ENCODE results near the gene FHOD3. TPM values are rescaled to one million over a fixed set of nuclear protein-coding genes. Genes with fewer than 3 reads are reported as not detected.

The FHOD3 gene
- total RNA-seq, 1 donor, result 3.0 TPM

DNA sequence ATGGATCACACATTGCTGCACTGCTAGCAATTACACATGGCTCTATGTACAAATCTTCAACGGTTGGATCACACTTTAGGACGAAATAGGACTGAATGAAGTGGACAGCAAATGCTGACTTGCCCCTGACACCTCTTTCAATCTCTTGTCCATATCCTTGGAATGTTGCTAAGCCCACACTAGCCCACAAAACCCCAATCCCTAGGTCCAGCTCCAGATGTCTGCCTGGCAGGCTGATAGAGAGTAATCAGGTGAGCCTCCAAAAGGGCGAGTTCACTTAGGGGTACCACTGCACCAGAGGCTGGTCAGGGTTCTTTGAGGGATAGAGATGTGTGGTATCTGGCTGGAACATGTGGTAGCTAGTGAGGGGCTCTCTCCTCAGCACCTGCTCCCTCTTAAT is 18.5 kb upstream of the FHOD3 start:
- TF ChIP-seq, protein P1, sequence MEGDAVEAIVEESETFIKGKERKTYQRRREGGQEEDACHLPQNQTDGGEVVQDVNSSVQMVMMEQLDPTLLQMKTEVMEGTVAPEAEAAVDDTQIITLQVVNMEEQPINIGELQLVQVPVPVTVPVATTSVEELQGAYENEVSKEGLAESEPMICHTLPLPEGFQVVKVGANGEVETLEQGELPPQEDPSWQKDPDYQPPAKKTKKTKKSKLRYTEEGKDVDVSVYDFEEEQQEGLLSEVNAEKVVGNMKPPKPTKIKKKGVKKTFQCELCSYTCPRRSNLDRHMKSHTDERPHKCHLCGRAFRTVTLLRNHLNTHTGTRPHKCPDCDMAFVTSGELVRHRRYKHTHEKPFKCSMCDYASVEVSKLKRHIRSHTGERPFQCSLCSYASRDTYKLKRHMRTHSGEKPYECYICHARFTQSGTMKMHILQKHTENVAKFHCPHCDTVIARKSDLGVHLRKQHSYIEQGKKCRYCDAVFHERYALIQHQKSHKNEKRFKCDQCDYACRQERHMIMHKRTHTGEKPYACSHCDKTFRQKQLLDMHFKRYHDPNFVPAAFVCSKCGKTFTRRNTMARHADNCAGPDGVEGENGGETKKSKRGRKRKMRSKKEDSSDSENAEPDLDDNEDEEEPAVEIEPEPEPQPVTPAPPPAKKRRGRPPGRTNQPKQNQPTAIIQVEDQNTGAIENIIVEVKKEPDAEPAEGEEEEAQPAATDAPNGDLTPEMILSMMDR (IDR thresholded peaks at IDR 0.05; ENCODE audit: insufficient read depth, low read length), result no peak
- H3K4me3 ChIP-seq (ENCODE audit: low read depth, low read length), result no peak overlapping the region
- no peak for DNase-seq (ENCODE audit: low read depth)

- TF ChIP-seq, protein P1 (IDR thresholded peaks at IDR 0.05; ENCODE audit: insufficient read depth, low read length), result no peak
- H3K4me3 ChIP-seq (ENCODE audit: low read depth, low read length), result no peak overlapping the region
- no peak for DNase-seq (ENCODE audit: low read depth)
Observed at GRCh38 chr18:36281936-36282335, 15.6 kb upstream of the FHOD3 start.

DNA sequence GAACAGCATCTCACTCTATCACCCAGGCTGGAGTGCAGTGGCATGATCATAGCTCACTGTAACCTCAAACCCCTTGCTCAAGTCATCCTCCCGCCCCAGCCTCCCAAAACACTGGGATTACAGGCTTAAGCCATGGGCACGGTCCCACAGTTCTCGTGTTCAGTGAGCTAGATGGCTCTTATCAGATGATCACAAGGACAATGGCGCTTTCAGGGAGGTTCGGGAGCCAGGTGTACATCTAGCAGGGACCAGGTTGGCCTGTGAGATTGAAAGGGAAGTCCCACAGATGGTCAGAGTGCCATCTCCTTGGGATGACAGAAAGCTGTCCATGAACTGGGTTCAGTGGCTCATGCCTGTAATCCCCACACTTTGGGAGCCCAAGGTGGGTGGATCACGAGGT is 14.1 kb upstream of the FHOD3 start:
- DNase-seq (ENCODE audit: low read depth), result no peak
- TF ChIP-seq, protein P1 (IDR thresholded peaks at IDR 0.05; ENCODE audit: insufficient read depth, low read length), result no peak
- no peak overlapping the region for H3K4me3 ChIP-seq (ENCODE audit: low read depth, low read length)

GRCh38 chr18:36284268-36284667 is 13.2 kb upstream of the FHOD3 start:
- TF ChIP-seq, protein P1 (IDR thresholded peaks at IDR 0.05; ENCODE audit: insufficient read depth, low read length), result no peak
- H3K4me3 ChIP-seq (ENCODE audit: low read depth, low read length), result no peak overlapping the region
- DNase-seq (ENCODE audit: low read depth), result no peak

DNA sequence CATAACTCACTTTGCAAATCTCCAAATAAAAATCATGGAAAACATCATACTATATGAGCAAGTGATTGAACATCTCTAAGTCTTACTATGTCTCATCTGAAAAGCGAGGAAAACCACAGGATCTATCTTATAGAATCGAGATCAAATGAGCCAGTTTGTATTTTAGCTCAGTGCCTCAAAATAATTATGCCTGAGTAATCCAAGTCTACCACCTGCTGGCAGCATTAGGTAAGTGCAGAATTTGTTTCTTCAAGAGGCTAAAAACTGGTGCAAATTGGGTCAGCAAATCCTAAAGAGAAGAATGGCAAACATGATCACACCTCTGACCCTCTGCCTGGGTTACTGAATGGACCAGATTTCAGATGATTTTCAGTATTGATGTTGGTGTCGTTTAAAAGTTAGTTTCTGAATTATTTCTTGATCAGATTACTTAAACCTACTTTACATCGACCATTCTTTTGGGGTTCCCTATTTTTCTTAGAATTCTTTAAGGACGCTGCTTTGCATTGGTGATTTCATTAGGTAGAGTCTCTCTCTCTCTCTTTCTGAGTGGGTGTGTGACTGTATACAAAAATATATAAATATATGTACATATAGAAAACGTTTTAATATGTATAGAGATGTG is 12.7 kb upstream of the FHOD3 start:
- peak; percentile 84 for DNase-seq (ENCODE audit: low read depth)
- no peak overlapping the region for H3K4me3 ChIP-seq (ENCODE audit: low read depth, low read length)
- TF ChIP-seq, protein P1 (IDR thresholded peaks at IDR 0.05; ENCODE audit: insufficient read depth, low read length), result peak; percentile 87

DNA sequence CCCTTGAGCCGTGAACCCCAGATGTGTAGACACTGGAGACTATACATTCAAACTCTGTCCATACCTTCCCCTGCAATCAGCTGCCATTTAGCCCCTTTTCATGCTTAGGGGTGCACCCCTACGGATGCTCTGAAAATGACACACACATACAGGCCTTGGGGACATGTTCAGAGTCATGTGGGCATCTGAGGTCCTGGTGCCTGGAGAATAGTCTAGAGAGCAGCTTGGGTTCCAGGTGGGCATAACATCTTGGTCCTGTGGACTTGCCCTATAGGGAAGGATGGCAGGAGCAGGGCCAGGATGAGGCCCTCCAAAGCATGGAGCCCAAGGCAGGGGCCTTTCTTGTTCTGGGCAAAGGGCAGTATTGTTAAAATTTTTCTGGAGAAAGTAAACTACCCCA is 9.9 kb upstream of the FHOD3 start:
- H3K4me3 ChIP-seq (ENCODE audit: low read depth, low read length), result no peak overlapping the region
- DNase-seq (ENCODE audit: low read depth), result no peak
- TF ChIP-seq, protein P1 (IDR thresholded peaks at IDR 0.05; ENCODE audit: insufficient read depth, low read length), result no peak

DNA sequence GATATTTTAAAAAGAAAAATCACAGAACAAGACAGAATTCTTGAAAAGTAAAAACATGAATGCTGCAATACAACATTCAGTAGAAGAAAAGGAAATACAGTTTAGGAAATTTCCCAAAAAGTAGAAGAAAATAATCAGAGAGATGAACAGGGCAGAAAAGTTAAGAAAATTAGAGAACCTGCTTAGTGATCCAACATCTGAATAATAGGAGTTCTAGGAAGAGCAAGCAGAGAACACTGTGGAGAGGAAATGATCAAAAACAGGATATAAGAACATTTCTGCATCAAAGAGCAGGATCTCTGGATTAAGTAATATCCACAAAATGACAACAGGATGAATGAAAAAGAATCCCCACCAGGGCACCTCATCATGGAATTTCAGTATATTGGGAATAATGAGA is 8.8 kb upstream of the FHOD3 start:
- TF ChIP-seq, protein P1 (IDR thresholded peaks at IDR 0.05; ENCODE audit: insufficient read depth, low read length), result no peak
- DNase-seq (ENCODE audit: low read depth), result no peak
- no peak overlapping the region for H3K4me3 ChIP-seq (ENCODE audit: low read depth, low read length)
